Iris pigment epithelial cell (primary cell): ENCODE measurements around the gene KDM2B.
"Not testable (repeated sequence)": the region's sequence is repeated elsewhere in the genome, so short reads cannot be mapped to it uniquely, and the experiment has no call there.

Experiments used
- DNase-seq: peaks from one replicate; pipeline ENCODE4 v3.0.0-alpha.2; 2011; ENCODE audit warnings: low read depth

KDM2B gene

GRCh38 chr12:121584885-121585284 is 4.1 kb upstream of the KDM2B start:
- DNase-seq, result not testable (repeated sequence)

- DNase-seq, result not testable (repeated sequence)
Measured at GRCh38 chr12:121583334-121583661, 2.5 kb upstream of the KDM2B start.

- no peak for DNase-seq
Measured at GRCh38 chr12:121582583-121583333, 1.9 kb upstream of the KDM2B start.

GRCh38 chr12:121581686-121582429 is 1.0 kb upstream of the KDM2B start:
- peak; percentile 14 for DNase-seq

- peak; percentile 58 for DNase-seq
Measured at GRCh38 chr12:121579981-121580868, 598 bp downstream of the KDM2B start.

GRCh38 chr12:121579190-121579791 is 1.5 kb downstream of the KDM2B start:
- peak; percentile 22 for DNase-seq

GRCh38 chr12:121578230-121579189 is 2.3 kb downstream of the KDM2B start:
- DNase-seq, result peak; percentile 31

GRCh38 chr12:121577443-121578180 is 3.2 kb downstream of the KDM2B start:
- DNase-seq, result no peak

GRCh38 chr12:121576851-121577391 is 3.9 kb downstream of the KDM2B start:
- peak; percentile 66 for DNase-seq

GRCh38 chr12:121575952-121576625 is 4.7 kb downstream of the KDM2B start:
- DNase-seq, result no peak

GRCh38 chr12:121575051-121575450 is 5.8 kb downstream of the KDM2B start:
- DNase-seq, result no peak

- DNase-seq, result no peak
Measured at GRCh38 chr12:121574025-121574424, 6.8 kb downstream of the KDM2B start.

GRCh38 chr12:121571920-121572319 is 8.9 kb downstream of the KDM2B start:
- no peak for DNase-seq

GRCh38 chr12:121570467-121571283 is 10.1 kb downstream of the KDM2B start:
- no peak for DNase-seq

- peak; percentile 47 for DNase-seq
Measured at GRCh38 chr12:121568971-121569751, 11.7 kb downstream of the KDM2B start.

- DNase-seq, result no peak
Measured at GRCh38 chr12:121568518-121568917, 12.3 kb downstream of the KDM2B start.

- DNase-seq, result no peak
Measured at GRCh38 chr12:121565076-121565475, 15.7 kb downstream of the KDM2B start.

- no peak for DNase-seq
Measured at GRCh38 chr12:121562488-121562887, 18.3 kb downstream of the KDM2B start.
